ENCODE measurements around the gene PPP2R2C. TPM values are rescaled to one million over a fixed set of nuclear protein-coding genes. Genes with fewer than 3 reads are reported as not detected.

PPP2R2C gene
- total and polyA plus RNA-seq, 10 of the 15 experiments (the other 5 are each of a cell fraction or from before 2014, with no cell fraction given) = 0.13 to 0.15 TPM; not detected in 8

DNA sequence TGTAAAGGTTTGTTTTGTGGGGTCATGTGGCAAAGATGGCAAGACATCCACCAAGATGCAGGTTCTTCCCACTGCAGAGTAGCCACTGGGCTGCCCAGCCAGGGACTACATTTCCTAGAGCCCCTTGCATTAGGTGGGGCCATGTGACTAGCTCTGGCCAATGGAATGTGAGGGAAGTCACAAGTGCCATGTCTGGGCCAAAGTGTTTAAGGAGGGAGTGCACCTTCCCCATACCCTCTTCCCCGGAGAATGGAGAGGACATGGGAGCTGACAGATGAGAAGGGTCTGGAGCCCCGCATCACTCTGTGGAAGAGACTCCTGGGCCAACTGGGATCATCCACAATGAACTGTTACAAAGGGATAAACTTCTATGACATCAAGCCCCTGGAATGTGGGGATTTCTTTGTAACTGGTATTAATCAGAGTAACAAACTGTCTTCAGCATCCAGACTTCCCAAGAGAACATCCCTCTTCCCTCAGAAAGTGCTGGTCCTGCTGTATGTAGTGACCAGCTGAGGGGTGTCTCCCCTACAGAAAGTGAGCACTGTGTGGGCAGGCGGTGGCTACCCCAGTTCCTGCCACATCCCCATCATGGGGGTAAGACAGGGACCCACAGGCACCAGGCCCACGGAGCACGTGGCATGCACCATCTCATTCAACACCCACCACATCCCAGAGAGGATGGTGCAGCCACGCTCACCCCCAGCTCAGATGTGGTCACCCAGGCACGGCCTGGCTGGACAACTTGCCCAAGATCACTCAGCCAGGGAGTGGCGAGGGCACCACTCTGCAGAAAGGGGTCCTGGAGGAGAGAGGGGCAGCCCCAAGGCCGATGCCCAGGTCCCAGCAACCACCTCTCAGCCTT, 10.9 kb downstream of the PPP2R2C start:
- no peak overlapping the region for H3K27ac ChIP-seq (ENCODE audit: control insufficient read depth, insufficient read depth)
- no peak overlapping the region for H3K4me2 ChIP-seq (ENCODE audit: control insufficient read depth, insufficient read depth)
- ChIA-PET CTCF (no interaction called here), RAD21 (ENCODE audit: unreplicated experiment) (no interaction called here), SMC1A (ENCODE audit: uncharacterized antibody, unreplicated experiment) (no interaction called here), POLR2A (no interaction called here)
- no TSS peak for BruUV-seq (replicated peaks)
- H2AFZ ChIP-seq (ENCODE audit: control insufficient read depth, low read depth, low read length) = no peak overlapping the region
- intact Hi-C loops (cut with micrococcal nuclease; ENCODE audit: unreplicated experiment) (no loop called here), in situ Hi-C loops (cut with MboI) (no loop called here)
- WGBS (ENCODE audit: insufficient coverage, insufficient replicate concordance, low lambda C conversion rate, missing lambda C conversion rate) = 10% methylated on average over 9 of the region's 9 CpGs
- FAIRE-seq (no peak), ATAC-seq (no peak), DNase-seq (ENCODE audit: low read depth, low spot score) (no peak)
- H3K9me3 ChIP-seq (replicated peaks; ENCODE audit: control insufficient read depth, insufficient read depth, low read length) = no peaks in the 10 kb centered on the region
- no peak overlapping the region for H3K9ac ChIP-seq (ENCODE audit: control insufficient read depth, insufficient read depth, low read length)
- no peaks in the 10 kb centered on the region for H4K20me1 ChIP-seq (ENCODE audit: control insufficient read depth, insufficient read depth)
- no peaks in the 10 kb centered on the region; a peak in 2 of 4 replicates for H3K27me3 ChIP-seq (replicated peaks in 1 of 2; ENCODE audit: control insufficient read depth in 2 of 2, insufficient read depth in 2 of 2, low read length in 1 of 2)
- 0 out of 2 replicates have a peak, but pooled peaks have one; percentile 31 for TF ChIP-seq NFYB (IDR thresholded peaks at IDR 0.05; ENCODE audit: insufficient read depth, low read depth, low read length)
- TF ChIP-seq, protein P1, sequence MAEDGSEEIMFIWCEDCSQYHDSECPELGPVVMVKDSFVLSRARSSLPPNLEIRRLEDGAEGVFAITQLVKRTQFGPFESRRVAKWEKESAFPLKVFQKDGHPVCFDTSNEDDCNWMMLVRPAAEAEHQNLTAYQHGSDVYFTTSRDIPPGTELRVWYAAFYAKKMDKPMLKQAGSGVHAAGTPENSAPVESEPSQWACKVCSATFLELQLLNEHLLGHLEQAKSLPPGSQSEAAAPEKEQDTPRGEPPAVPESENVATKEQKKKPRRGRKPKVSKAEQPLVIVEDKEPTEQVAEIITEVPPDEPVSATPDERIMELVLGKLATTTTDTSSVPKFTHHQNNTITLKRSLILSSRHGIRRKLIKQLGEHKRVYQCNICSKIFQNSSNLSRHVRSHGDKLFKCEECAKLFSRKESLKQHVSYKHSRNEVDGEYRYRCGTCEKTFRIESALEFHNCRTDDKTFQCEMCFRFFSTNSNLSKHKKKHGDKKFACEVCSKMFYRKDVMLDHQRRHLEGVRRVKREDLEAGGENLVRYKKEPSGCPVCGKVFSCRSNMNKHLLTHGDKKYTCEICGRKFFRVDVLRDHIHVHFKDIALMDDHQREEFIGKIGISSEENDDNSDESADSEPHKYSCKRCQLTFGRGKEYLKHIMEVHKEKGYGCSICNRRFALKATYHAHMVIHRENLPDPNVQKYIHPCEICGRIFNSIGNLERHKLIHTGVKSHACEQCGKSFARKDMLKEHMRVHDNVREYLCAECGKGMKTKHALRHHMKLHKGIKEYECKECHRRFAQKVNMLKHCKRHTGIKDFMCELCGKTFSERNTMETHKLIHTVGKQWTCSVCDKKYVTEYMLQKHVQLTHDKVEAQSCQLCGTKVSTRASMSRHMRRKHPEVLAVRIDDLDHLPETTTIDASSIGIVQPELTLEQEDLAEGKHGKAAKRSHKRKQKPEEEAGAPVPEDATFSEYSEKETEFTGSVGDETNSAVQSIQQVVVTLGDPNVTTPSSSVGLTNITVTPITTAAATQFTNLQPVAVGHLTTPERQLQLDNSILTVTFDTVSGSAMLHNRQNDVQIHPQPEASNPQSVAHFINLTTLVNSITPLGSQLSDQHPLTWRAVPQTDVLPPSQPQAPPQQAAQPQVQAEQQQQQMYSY (CRISPR knock-in tag; IDR thresholded peaks at IDR 0.05) = no peak
- H3K79me2 ChIP-seq (ENCODE audit: control insufficient read depth, insufficient read depth, low read length) = no peaks in the 10 kb centered on the region
- H3K4me1 ChIP-seq (ENCODE audit: control insufficient read depth, insufficient read depth, low read length) = no peaks in the 10 kb centered on the region
- H3K36me3 ChIP-seq (ENCODE audit: control insufficient read depth in 2 of 2, insufficient read depth in 2 of 2, low read length in 1 of 2) = no peaks in the 10 kb centered on the region
- H3K4me3 ChIP-seq = no peak overlapping the region

Data from GM12878 (cell line).